GM10266 (cell line): ENCODE results near the gene RNPS1.
"Not testable (repeated sequence)": the region's sequence is repeated elsewhere in the genome, so short reads cannot be mapped to it uniquely, and the experiment has no call there.

ENCODE experiments used
- DNase-seq: peaks from one replicate; pipeline ENCODE4 v3.0.0; 2012; ENCODE audit errors: extremely low spot score
- TF ChIP-seq, protein P1 (sequence below): IDR thresholded peaks from 2 replicates; pipeline ENCODE4 v1.5.1; 2012; ENCODE audit warnings: mild to moderate bottlenecking, low read depth; ENCODE audit not compliant: control insufficient read depth, insufficient read depth; ENCODE audit errors: missing control alignments

Gene RNPS1

GRCh38 chr16:2275476-2276367, 7.8 kb upstream of the RNPS1 start:
- TF ChIP-seq, protein P1, sequence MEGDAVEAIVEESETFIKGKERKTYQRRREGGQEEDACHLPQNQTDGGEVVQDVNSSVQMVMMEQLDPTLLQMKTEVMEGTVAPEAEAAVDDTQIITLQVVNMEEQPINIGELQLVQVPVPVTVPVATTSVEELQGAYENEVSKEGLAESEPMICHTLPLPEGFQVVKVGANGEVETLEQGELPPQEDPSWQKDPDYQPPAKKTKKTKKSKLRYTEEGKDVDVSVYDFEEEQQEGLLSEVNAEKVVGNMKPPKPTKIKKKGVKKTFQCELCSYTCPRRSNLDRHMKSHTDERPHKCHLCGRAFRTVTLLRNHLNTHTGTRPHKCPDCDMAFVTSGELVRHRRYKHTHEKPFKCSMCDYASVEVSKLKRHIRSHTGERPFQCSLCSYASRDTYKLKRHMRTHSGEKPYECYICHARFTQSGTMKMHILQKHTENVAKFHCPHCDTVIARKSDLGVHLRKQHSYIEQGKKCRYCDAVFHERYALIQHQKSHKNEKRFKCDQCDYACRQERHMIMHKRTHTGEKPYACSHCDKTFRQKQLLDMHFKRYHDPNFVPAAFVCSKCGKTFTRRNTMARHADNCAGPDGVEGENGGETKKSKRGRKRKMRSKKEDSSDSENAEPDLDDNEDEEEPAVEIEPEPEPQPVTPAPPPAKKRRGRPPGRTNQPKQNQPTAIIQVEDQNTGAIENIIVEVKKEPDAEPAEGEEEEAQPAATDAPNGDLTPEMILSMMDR, result no peak
- no peak for DNase-seq

DNA sequence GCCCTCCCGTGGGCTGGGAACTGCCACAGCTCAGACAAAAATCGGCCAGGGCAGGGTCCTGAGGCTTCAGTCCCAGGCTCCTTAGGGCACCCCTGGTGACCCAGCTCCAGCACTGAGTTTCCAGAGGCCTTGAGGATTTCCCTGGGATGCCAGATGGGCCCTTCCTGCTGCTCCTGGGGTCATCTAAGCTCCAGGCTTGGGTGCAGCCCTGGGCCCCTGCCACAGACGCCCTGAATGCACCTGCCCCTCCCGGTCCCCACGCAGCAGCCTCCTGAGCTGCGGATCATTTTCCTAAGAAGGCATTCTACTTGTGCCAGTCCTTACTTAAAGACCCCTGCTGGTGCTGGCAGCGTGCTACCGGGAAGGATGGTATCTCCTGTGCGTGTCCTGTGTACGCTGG, 6.0 kb upstream of the RNPS1 start:
- DNase-seq, result no peak
- TF ChIP-seq, protein P1, result no peak

- TF ChIP-seq, protein P1, result no peak
Observed at GRCh38 chr16:2273484-2273883, 5.6 kb upstream of the RNPS1 start.

GRCh38 chr16:2271848-2272461, 4.0 kb upstream of the RNPS1 start:
- TF ChIP-seq, protein P1, result no peak
- no peak for DNase-seq

More at GRCh38 chr16:2273484-2273883, 5.6 kb upstream of the RNPS1 start:
- no peak for DNase-seq

DNA sequence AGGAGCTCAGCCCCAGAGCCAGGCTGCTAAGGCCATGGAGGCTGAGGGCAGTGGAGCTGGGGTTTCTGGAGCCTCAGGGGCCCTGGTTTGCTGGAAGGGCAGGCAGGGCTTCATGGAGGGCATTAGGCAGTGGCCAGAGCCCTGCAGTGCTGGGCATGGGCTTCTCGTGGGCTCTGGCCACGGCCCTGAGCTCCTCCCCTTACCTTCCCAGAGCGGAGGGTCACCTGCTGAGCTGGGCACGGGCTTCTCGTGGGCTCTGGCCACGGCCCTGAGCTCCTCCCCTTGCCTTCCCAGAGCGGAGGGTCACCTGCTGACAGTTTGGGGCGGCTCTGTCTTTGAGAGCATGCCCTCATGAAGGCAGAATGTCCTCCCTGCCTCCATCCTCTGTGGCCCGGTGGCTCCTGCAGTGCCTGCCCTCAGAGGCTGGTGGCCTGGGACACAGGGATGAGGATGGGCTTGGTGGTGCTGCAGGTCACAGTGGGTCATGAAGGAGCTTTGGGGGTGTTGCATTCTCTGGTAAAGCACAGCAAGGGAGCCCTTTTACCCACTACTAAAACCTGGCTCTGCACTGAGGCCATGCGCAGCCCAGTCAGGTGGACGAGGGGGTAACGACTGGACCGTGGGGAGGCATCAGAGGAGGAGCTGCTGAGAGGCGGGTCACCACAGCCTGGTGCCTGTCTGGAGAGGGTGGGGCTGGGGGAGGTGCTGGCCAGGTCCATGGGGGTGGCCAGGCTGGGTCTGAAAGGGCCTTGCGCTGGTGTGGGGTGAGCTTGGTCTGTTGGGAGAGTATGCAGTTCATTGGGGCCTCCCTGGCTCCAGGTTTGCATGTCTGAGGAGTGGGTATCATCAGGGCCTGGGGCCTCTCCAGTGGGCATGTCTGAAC, 2.9 kb upstream of the RNPS1 start:
- TF ChIP-seq, protein P1, result no peak
- no peak for DNase-seq

- no peak for DNase-seq
- TF ChIP-seq, protein P1, result no peak
Observed at GRCh38 chr16:2270070-2270462, 2.1 kb upstream of the RNPS1 start.

- not testable (repeated sequence) for DNase-seq
Observed at GRCh38 chr16:2267505-2267912, 417 bp downstream of the RNPS1 start.

DNA sequence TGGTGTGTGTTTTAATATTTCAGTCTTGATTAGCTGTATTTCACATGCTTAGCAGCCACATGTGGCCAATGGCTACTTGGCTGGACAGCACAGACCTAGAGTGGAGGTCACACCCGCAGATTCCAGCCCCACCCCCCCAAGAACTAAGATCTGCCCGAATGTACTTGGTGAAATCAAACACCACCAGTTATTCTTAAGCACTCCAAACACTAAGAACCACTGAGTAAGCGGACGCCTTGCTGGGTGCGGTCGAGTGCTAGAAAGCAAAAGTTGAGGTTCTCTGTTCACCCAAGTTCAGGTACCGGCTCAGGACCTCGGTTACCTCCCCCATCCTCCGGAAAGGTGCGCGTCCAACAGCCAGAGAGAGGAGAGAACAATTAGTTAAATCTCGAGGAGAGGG, 1.0 kb downstream of the RNPS1 start:
- DNase-seq, result not testable (repeated sequence)

GRCh38 chr16:2263026-2263425, 4.9 kb downstream of the RNPS1 start:
- not testable (repeated sequence) for DNase-seq
